HG03280 (cell line): Measurements from ENCODE around the gene TMEM179.
"Not testable (repeated sequence)": the region's sequence is repeated elsewhere in the genome, so short reads cannot be mapped to it uniquely, and the experiment has no call there.

Source experiments
- ATAC-seq: cut with Tn5 transposase; IDR thresholded peaks from one replicate; pipeline ENCODE4 v1.9.1; 2021; ENCODE audit warnings: mild to moderate bottlenecking, moderate library complexity; ENCODE audit not compliant: unreplicated experiment

TMEM179 gene

GRCh38 chr14:104604458-104605449 is at the start of gene TMEM179:
Gene TMEM179 (minus strand): TSS chr14:104604772. CDS start chr14:104604741, 31 bp downstream.
- ATAC-seq: no peak

- ATAC-seq: no peak
Observed at GRCh38 chr14:104654119-104654518, 49.5 kb upstream of the TMEM179 start.

- ATAC-seq: not testable (repeated sequence)
Observed at GRCh38 chr14:104653130-104653920, 48.8 kb upstream of the TMEM179 start.

- ATAC-seq: no peak
Observed at GRCh38 chr14:104652386-104652785, 47.8 kb upstream of the TMEM179 start.

- no peak for ATAC-seq
Observed at GRCh38 chr14:104651876-104652260, 47.3 kb upstream of the TMEM179 start.

GRCh38 chr14:104650981-104651875 is 46.7 kb upstream of the TMEM179 start:
- no peak for ATAC-seq

GRCh38 chr14:104650057-104650980 is 45.7 kb upstream of the TMEM179 start:
- no peak for ATAC-seq

- ATAC-seq: no peak
Observed at GRCh38 chr14:104647467-104648043, 43.0 kb upstream of the TMEM179 start.

- no peak for ATAC-seq
Observed at GRCh38 chr14:104644656-104645378, 40.2 kb upstream of the TMEM179 start.

- no peak for ATAC-seq
Observed at GRCh38 chr14:104644091-104644635, 39.6 kb upstream of the TMEM179 start.

GRCh38 chr14:104643306-104643705 is 38.7 kb upstream of the TMEM179 start:
- ATAC-seq: no peak

- no peak for ATAC-seq
Observed at GRCh38 chr14:104642540-104642868, 37.9 kb upstream of the TMEM179 start.

- ATAC-seq: no peak
Observed at GRCh38 chr14:104641753-104642539, 37.4 kb upstream of the TMEM179 start.

GRCh38 chr14:104640681-104641080 is 36.1 kb upstream of the TMEM179 start:
- no peak for ATAC-seq

GRCh38 chr14:104639885-104640548 is 35.4 kb upstream of the TMEM179 start:
- ATAC-seq: no peak

GRCh38 chr14:104639471-104639870 is 34.9 kb upstream of the TMEM179 start:
- ATAC-seq: no peak

GRCh38 chr14:104638927-104639450 is 34.4 kb upstream of the TMEM179 start:
- ATAC-seq: no peak
